K562 (cell line): ENCODE results near the gene DTNB. TPM values are rescaled to one million over a fixed set of nuclear protein-coding genes. Genes with fewer than 3 reads are reported as not detected.
A peak's percentile ranks its signal among the peaks of the same experiment; 100 is the strongest.

Source experiments
- ARHGAP35 ChIP-seq: fragments of 450-650 bp; IDR thresholded peaks from 2 replicates; pipeline ENCODE4 v1.6.1; 2018; ENCODE audit not compliant: partially characterized antibody
- CEBPB ChIP-seq: fragments of 450-650 bp; IDR thresholded peaks from 2 replicates; pipeline ENCODE4 v1.6.1; 2016; ENCODE audit warnings: missing genetic modification characterization, missing compliant biosample characterization
- CHD7 ChIP-seq: fragments of 200-600 bp; sonication (generic); IDR thresholded peaks from one replicate; pipeline ENCODE4 v1.6.1; 2012; ENCODE audit warnings: mild to moderate bottlenecking, low read depth, low read length, inconsistent platforms
- FIP1L1 ChIP-seq: fragments of 200-400 bp; formaldehyde crosslinking; IDR thresholded peaks from 2 replicates; pipeline ENCODE4 v1.6.1; 2018; ENCODE audit warnings: mild to moderate bottlenecking, low read depth, low read length; ENCODE audit not compliant: poor library complexity, severe bottlenecking
- SMAD3 ChIP-seq: fragments of 450-650 bp; formaldehyde crosslinking; conservative IDR thresholded peaks from 2 replicates; pipeline ENCODE4 v1.4.0; 2020; ENCODE audit warnings: mild to moderate bottlenecking
- ZNF253 ChIP-seq: fragments of 250-450 bp; sonication (Bioruptor Pico); conservative IDR thresholded peaks from 2 replicates; pipeline ENCODE4 v1.6.1; 2021; ENCODE audit warnings: mild to moderate bottlenecking
- ZNF511 ChIP-seq: sonication (generic); formaldehyde crosslinking; IDR thresholded peaks from 2 replicates; pipeline ENCODE4 v1.8.0; 2022; ENCODE audit warnings: mild to moderate bottlenecking, missing genetic modification reagents
- polyA plus RNA-seq, 8 experiments: library from polyadenylated mRNA; depleted of rRNA in 4 of 8; stranded (reverse) in 5 of 8; unstranded in 3 of 8; fragments of >200 nt; fragmentation: Nextera tagmentation in 2 of 8; fragmentation: Illumina TruSeq in 1 of 8; extraction: Ambion mirVana in 2 of 8; extraction: Trizol in 1 of 8; gene quantifications; 2 replicates each; pipeline versions ENCODE4 v1.2.1 to v1.2.3, GENCODE V29; 2011 to 2014; ENCODE audit warnings: inconsistent platforms in 1 of 8, missing spikeins in 1 of 8
- total RNA-seq, 7 experiments: library from RNA; depleted of rRNA in 6 of 7; stranded (reverse); fragments of >200 nt in 6 of 7; fragmentation: Illumina TruSeq in 2 of 7; extraction: Trizol in 2 of 7; gene quantifications; 2 replicates each; pipeline versions ENCODE4 v1.2.1 to v1.2.3, GENCODE V29; 2011 to 2021; ENCODE audit warnings: low replicate concordance in 1 of 7

DTNB gene
- total and polyA plus RNA-seq, 9 of the 15 experiments (the other 6 are each of a cell fraction or from before 2014, with no cell fraction given) = 0.18 to 2.0 (median 0.77) TPM; not detected in 2

- TF ChIP-seq CHD7 = no peak
- peak; percentile 60 for TF ChIP-seq CEBPB (tag)
- TF ChIP-seq ARHGAP35 = no peak
- no peak for TF ChIP-seq ZNF511 (CRISPR knock-in tag)
- TF ChIP-seq FIP1L1 = no peak
- TF ChIP-seq SMAD3 (CRISPR knock-in tag) = no peak
- TF ChIP-seq ZNF253 (CRISPR knock-in tag) = no peak
These were observed 8.4 kb downstream of the DTNB start (continued) for GRCh38 chr2:25664965-25665307.
